Activated CD4-positive, alpha-beta T cell treated with anti-CD3 and anti-CD28 coated beads for 1 hour (primary cell): ENCODE data around the gene ACTL7A.
"Not testable (repeated sequence)": the region's sequence is repeated elsewhere in the genome, so short reads cannot be mapped to it uniquely, and the experiment has no call there.

ENCODE experiments used
- DNase-seq: peaks from one replicate; pipeline ENCODE4 v3.0.0-alpha.2; 2020

Gene ACTL7A

GRCh38 chr9:108880738-108881316 lies 18.8 kb downstream of the ACTL7A start:
- DNase-seq = no peak

GRCh38 chr9:108882052-108882888 lies 20.2 kb downstream of the ACTL7A start:
- no peak for DNase-seq

- no peak for DNase-seq
These were observed 21.0 kb downstream of the ACTL7A start for GRCh38 chr9:108883085-108883484.

GRCh38 chr9:108884701-108885100 lies 22.6 kb downstream of the ACTL7A start:
- DNase-seq = no peak

- DNase-seq = no peak
These were observed 23.7 kb downstream of the ACTL7A start for GRCh38 chr9:108885643-108886348.

GRCh38 chr9:108886594-108887271 lies 24.7 kb downstream of the ACTL7A start:
- DNase-seq = not testable (repeated sequence)

- no peak for DNase-seq
These were observed 27.6 kb downstream of the ACTL7A start for GRCh38 chr9:108889649-108890067.

- DNase-seq = no peak
These were observed 32.3 kb downstream of the ACTL7A start for GRCh38 chr9:108894225-108894997.

- no peak for DNase-seq
These were observed 35.4 kb downstream of the ACTL7A start for GRCh38 chr9:108897324-108898096.

- not testable (repeated sequence) for DNase-seq
These were observed 37.1 kb downstream of the ACTL7A start for GRCh38 chr9:108899023-108899695.

GRCh38 chr9:108900176-108900575 lies 38.1 kb downstream of the ACTL7A start:
- DNase-seq = no peak

GRCh38 chr9:108903420-108904103 lies 41.5 kb downstream of the ACTL7A start:
- DNase-seq = no peak

- no peak for DNase-seq
These were observed 42.1 kb downstream of the ACTL7A start for GRCh38 chr9:108904161-108904560.

GRCh38 chr9:108905494-108905893 lies 43.4 kb downstream of the ACTL7A start:
- DNase-seq = no peak

GRCh38 chr9:108910402-108910801 lies 48.3 kb downstream of the ACTL7A start:
- no peak for DNase-seq

GRCh38 chr9:108910914-108911313 lies 48.8 kb downstream of the ACTL7A start:
- no peak for DNase-seq

- DNase-seq = no peak
These were observed 49.8 kb downstream of the ACTL7A start for GRCh38 chr9:108911820-108912219.
